ENCODE measurements around the gene WDR46. TPM values are rescaled to one million over a fixed set of nuclear protein-coding genes. Genes with fewer than 3 reads are reported as not detected.

Gene WDR46
- total and polyA plus RNA-seq, 10 of the 15 experiments (the other 5 are each of a cell fraction or from before 2014, with no cell fraction given), result 10.1 to 147 (median 86.0) TPM

GRCh38 chr6:33288921-33289783 is at the start of gene WDR46, which contains the start of gene PFDN6 (continued):
- peak; percentile 88 for TF ChIP-seq CHD2 (IDR thresholded peaks at IDR 0.05; ENCODE audit: borderline replicate concordance, low read depth, low read length)
- TF ChIP-seq NR2F1 (conservative IDR thresholded peaks at IDR 0.05), result no peak
- peak; percentile 99 for TF ChIP-seq MXI1 (IDR thresholded peaks at IDR 0.05; ENCODE audit: low read depth, low read length)
- TF ChIP-seq MYC (IDR thresholded peaks at IDR 0.05; ENCODE audit: insufficient read depth, insufficient read length, insufficient replicate concordance, low read length, severe bottlenecking), result peak; percentile 76
- peak; percentile 90 for TF ChIP-seq HCFC1 (IDR thresholded peaks at IDR 0.05; ENCODE audit: low read length)
- TF ChIP-seq RBBP5 (conservative IDR thresholded peaks at IDR 0.05), result no peak
- no peak for TF ChIP-seq NFXL1 (IDR thresholded peaks at IDR 0.05; ENCODE audit: borderline replicate concordance)
- TF ChIP-seq PKNOX1 (IDR thresholded peaks at IDR 0.05), result no peak; the same call in none of the 2 replicates
- no peak for TF ChIP-seq E2F4 (IDR thresholded peaks at IDR 0.05; ENCODE audit: low read depth, low read length)
- TF ChIP-seq PAX5 (IDR thresholded peaks at IDR 0.05; ENCODE audit: borderline replicate concordance, low read depth, low read length), result no peak
- TF ChIP-seq MTA3 (IDR thresholded peaks at IDR 0.05; ENCODE audit: borderline replicate concordance, low read length), result no peak
- TF ChIP-seq ZBTB11 (CRISPR knock-in tag; IDR thresholded peaks at IDR 0.05), result no peak
- TF ChIP-seq SREBF2 (IDR thresholded peaks at IDR 0.05; ENCODE audit: low read length), result peak; percentile 28; the same call in 1 of the 2 replicates
- TF ChIP-seq ZBED1 (IDR thresholded peaks at IDR 0.05; ENCODE audit: borderline replicate concordance), result no peak
- no peak for TF ChIP-seq RAD21 (IDR thresholded peaks at IDR 0.05; ENCODE audit: insufficient read depth, low read depth, low read length)
- TF ChIP-seq SMAD5 (IDR thresholded peaks at IDR 0.05; ENCODE audit: low read depth), result 0 out of 2 replicates have a peak, but pooled peaks have one; percentile 23
- no peak for TF ChIP-seq CHD1 (IDR thresholded peaks at IDR 0.05; ENCODE audit: low read depth, low read length)
- TF ChIP-seq RB1 (IDR thresholded peaks at IDR 0.05; ENCODE audit: borderline replicate concordance), result no peak
- no peak; the same call in 1 of the 2 replicates for TF ChIP-seq BACH1 (IDR thresholded peaks at IDR 0.05; ENCODE audit: borderline replicate concordance)
- no peak for TF ChIP-seq CBX3 (IDR thresholded peaks at IDR 0.05; ENCODE audit: borderline replicate concordance, low read depth)
- no peak for TF ChIP-seq ATF7 (IDR thresholded peaks at IDR 0.05; ENCODE audit: low read depth)
- TF ChIP-seq HDGF (IDR thresholded peaks at IDR 0.05), result no peak
- no peak for TF ChIP-seq PBX3 (IDR thresholded peaks at IDR 0.05; ENCODE audit: insufficient replicate concordance, low read depth, low read length)
- peak; percentile 100 for TF ChIP-seq GABPA (IDR thresholded peaks at IDR 0.05; ENCODE audit: low read depth)
- no peak for TF ChIP-seq EP300 (IDR thresholded peaks at IDR 0.05; ENCODE audit: borderline replicate concordance in 1 of 2, control insufficient read depth in 1 of 2, low read depth in 2 of 2, low read length in 2 of 2)

Data from GM12878 (cell line).